Activated naive CD8-positive, alpha-beta T cell treated with anti-CD3 and anti-CD28 coated beads for 36 hours (primary cell): ENCODE data around the gene CDH6. TPM values are rescaled to one million over a fixed set of nuclear protein-coding genes. Genes with fewer than 3 reads are reported as not detected.

Source experiments
- DNase-seq: peaks from one replicate; pipeline ENCODE4 v3.0.0; 2021
- H3K27ac Mint-ChIP-seq: one replicate; pipeline ENCODE4 v1.8.0; 2022; ENCODE audit warnings: mild to moderate bottlenecking, moderate library complexity, mixed read lengths
- H3K27me3 Mint-ChIP-seq: one replicate; pipeline ENCODE4 v1.8.0; 2022; ENCODE audit warnings: mild to moderate bottlenecking, mixed read lengths
- H3K36me3 Mint-ChIP-seq: one replicate; pipeline ENCODE4 v1.8.0; 2021; ENCODE audit warnings: mild to moderate bottlenecking, mixed read lengths
- H3K4me1 Mint-ChIP-seq: one replicate; pipeline ENCODE4 v1.8.0; 2021; ENCODE audit warnings: mixed read lengths
- H3K4me3 Mint-ChIP-seq: one replicate; pipeline ENCODE4 v1.8.0; 2022; ENCODE audit warnings: mild to moderate bottlenecking, moderate library complexity, mixed read lengths
- H3K9me3 Mint-ChIP-seq: one replicate; pipeline ENCODE4 v1.8.0; 2022; ENCODE audit warnings: mixed read lengths
- total RNA-seq, 2 experiments: library from RNA; stranded (reverse); gene quantifications; one replicate each; pipeline ENCODE4 v1.2.3, GENCODE V29; 2021

Gene CDH6
- total RNA-seq, result not detected

DNA sequence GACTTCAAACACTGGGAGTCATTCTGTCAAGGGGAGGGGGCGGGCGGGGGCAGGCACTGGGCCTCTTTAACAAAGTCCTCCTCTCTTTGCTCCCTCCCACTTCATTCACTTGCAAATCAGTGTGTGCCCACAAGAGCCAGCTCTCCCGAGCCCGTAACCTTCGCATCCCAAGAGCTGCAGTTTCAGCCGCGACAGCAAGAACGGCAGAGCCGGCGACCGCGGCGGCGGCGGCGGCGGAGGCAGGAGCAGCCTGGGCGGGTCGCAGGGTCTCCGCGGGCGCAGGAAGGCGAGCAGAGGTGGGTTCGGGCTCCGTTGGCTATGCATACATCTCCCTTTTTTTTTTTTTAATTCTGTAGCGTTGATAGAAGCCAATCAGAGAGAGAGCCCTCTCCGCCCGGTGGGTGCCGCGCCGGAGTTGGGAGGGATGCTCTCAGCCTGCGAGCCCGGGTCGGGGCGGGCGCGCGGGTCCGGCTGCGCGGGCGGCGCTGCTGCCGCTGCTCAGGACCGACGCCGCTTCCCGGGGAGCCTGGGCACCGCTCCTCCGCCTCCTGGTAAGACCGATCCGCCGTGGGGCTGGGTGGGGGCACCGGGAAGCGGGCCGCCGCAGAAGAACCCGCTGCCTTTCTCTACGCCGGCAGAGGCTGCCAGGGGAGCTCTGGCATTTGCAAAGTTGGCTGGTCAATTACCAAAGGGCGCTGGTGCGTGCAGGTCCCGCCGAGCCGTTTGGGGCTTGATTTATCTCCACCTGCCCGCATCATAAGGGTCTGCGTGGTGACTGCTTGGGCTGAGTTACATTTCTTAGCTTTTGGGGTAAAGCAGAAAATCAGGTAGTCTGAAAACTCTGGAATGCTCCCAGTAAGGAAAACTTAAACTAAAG lies at the start of gene CDH6:
TSS of gene CDH6 (plus strand) at position 96 of the 877 bp plus-strand sequence. CDS start 73,788 bp downstream, outside the sequence.
- Mint-ChIP-seq H3K36me3 (no peaks in the 10 kb centered on the region), H3K27ac (no peak within 1 kb of the TSS), H3K27me3 (peaks cover 69% of the 10 kb centered on the region), H3K4me1 (peaks cover 7% of the 10 kb centered on the region), H3K9me3 (no peaks in the 10 kb centered on the region), H3K4me3 (no peak within 1 kb of the TSS)
- peak; percentile 5 for DNase-seq

DNA sequence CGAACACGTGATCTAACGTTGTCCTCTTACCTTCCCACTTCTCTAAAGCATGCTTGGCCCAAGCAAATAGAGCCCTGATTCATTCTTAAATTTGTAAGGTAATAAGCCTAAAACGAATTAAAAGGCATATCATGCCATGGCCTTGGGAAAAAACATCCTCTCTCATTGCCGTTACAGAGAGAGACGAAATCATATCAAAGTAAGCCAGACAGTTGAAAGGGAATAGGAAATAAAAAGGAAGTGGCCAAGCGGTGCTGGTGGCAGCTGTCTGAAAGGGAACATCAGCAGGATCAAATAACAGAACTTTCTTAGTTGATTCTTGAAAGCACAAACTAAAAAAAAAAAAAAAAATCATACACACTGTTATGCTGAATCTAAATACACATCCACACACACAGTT lies 49.1 kb upstream of the CDH6 start:
- Mint-ChIP-seq H3K9me3 (peaks cover 3% of the 10 kb centered on the region), H3K27ac (no peak overlapping the region), H3K27me3 (no peaks in the 10 kb centered on the region), H3K36me3 (no peaks in the 10 kb centered on the region), H3K4me3 (no peak overlapping the region), H3K4me1 (no peaks in the 10 kb centered on the region)
- no peak for DNase-seq

DNA sequence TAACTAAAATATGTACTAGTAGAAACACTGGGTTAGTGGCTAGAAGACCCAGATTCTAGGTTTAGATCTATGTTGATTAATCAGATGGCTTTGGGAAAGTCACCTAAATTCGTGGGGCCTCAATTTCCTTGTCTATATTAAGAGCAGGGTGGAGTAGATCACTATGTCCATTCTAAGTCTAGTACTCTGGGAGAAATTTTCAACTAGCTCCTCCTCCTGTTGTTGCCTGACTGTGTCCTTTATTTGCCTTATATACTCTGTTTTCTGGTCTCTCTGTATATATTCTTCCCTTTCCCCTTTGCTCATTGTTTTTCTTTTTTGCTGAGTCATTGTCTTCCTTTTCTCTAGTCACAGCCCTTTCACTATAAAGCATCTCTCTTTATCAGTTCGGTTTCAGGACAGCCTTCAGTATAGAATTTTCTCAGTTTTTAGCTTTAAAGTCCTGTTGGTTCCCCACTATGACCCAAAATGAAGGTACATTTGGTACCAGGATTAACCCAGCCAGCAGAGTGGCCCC lies 44.5 kb upstream of the CDH6 start:
- Mint-ChIP-seq H3K9me3 (peaks cover 3% of the 10 kb centered on the region), H3K4me3 (no peak overlapping the region), H3K4me1 (no peaks in the 10 kb centered on the region), H3K36me3 (no peaks in the 10 kb centered on the region), H3K27ac (no peak overlapping the region), H3K27me3 (no peaks in the 10 kb centered on the region)
- no peak for DNase-seq

DNA sequence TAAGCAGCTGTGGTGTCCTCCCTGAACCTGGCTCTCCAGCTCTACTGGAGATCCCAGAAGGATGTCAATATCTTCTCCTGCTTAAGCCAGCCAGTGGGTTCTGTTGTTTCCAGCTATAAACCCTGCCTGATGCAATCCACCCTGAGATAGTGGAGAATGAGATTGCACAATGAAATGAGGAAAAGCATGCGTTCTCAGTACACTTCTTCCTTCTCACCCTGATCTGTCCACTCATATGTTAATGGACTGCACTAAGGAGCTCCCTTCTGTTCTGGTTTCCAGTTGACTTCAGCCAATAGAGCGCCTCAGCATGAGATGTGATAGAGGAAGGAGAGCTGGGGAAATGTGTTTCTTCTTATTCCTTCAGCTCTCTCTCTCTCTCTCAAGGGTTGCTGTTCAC lies 40.0 kb upstream of the CDH6 start:
- H3K4me1 Mint-ChIP-seq, result no peaks in the 10 kb centered on the region
- no peak overlapping the region for H3K27ac Mint-ChIP-seq
- H3K9me3 Mint-ChIP-seq, result peaks cover 3% of the 10 kb centered on the region
- no peaks in the 10 kb centered on the region for H3K27me3 Mint-ChIP-seq
- no peaks in the 10 kb centered on the region for H3K36me3 Mint-ChIP-seq
- no peak for DNase-seq
- no peak overlapping the region for H3K4me3 Mint-ChIP-seq

DNA sequence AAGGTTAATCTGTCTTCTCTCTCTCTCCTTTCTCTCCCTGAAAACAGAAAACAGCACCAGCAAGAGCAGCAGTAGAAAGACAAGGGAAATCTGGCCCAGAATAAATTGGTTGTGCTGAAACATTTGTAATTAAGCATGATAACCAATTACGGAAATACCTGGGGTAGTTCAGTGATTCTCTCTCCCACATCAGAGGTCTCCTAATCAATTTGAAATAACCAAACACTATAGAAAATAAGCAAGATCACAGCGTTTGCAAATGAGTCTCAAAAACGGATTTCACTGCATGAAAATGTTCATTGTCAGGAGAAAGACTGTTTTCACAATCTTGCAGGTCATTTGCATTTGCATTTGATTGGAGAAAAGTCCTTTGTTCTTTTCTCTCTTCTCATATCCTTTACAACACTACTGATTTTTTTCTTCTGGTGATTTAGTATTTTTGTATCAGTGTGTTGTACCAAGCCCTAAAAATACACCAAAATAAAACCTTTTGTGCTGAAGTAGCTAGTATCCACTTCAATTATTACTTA lies 36.8 kb upstream of the CDH6 start:
- H3K4me3 Mint-ChIP-seq, result no peak overlapping the region
- no peaks in the 10 kb centered on the region for H3K27me3 Mint-ChIP-seq
- H3K4me1 Mint-ChIP-seq, result no peaks in the 10 kb centered on the region
- H3K36me3 Mint-ChIP-seq, result no peaks in the 10 kb centered on the region
- no peaks in the 10 kb centered on the region for H3K9me3 Mint-ChIP-seq
- H3K27ac Mint-ChIP-seq, result no peak overlapping the region
- no peak for DNase-seq

DNA sequence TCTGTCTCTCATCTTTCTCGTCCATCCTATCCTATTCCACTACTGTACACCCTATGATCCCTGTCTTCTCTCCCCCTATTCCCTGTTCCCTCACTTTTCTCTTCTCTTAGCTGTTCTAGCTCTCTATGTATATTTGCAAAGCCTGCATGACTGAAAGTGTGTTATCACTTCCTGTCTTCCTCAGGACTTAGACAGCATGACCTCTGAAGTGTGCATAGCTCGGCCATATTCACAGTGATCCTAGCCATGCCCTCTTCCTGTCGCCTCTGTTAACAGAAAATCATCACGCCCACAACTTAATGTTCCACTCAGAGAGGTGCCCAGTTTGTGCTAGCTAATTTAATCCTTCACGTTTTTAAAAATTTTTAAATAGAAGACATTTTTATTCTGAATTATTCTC lies 35.8 kb upstream of the CDH6 start:
- Mint-ChIP-seq H3K4me1 (no peaks in the 10 kb centered on the region), H3K27me3 (no peaks in the 10 kb centered on the region), H3K4me3 (no peak overlapping the region), H3K36me3 (no peaks in the 10 kb centered on the region), H3K27ac (no peak overlapping the region), H3K9me3 (no peaks in the 10 kb centered on the region)
- no peak for DNase-seq

DNA sequence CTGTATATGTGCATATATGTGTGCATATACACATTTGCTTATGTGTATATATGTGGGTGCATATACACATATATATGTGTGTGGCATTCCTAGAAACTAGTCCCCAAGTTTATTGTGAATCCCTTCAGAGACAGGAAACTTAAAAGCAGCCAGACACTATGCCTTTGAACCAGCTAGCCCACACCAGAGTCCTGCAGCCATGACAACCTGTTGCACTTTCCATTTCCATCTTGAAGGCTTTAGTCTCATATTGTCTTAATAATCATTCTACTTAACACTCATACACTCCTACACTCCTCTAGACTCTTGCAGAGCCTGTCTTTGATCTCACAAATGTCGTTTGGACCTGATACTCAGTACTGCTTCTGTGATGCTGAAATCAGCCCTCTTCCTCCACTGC lies 34.8 kb upstream of the CDH6 start:
- Mint-ChIP-seq H3K4me3 (no peak overlapping the region), H3K27me3 (no peaks in the 10 kb centered on the region), H3K27ac (no peak overlapping the region), H3K4me1 (no peaks in the 10 kb centered on the region), H3K36me3 (no peaks in the 10 kb centered on the region), H3K9me3 (no peaks in the 10 kb centered on the region)
- no peak for DNase-seq

DNA sequence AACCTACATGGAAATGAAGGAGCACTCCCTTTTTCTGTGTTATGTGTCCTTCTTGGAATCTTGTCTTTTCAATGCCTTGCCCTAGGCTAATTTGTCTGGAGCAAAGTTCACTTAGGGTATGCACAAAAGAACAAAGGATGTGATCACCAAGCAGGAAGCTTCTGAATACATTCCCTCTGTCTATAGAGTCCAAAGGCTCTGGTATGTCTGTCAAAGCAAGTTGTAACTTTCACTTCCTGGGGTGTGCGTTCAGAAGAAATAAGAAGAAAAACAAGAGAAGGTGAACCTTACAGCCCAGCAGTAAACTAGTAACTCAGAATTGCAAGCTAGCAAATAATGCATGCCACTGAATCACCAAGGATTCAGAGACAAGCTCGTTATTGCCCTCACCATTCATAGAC lies 31.7 kb upstream of the CDH6 start:
- no peak for DNase-seq
- Mint-ChIP-seq H3K36me3 (no peaks in the 10 kb centered on the region), H3K27ac (no peak overlapping the region), H3K4me1 (no peaks in the 10 kb centered on the region), H3K4me3 (no peak overlapping the region), H3K9me3 (no peaks in the 10 kb centered on the region), H3K27me3 (no peaks in the 10 kb centered on the region)

DNA sequence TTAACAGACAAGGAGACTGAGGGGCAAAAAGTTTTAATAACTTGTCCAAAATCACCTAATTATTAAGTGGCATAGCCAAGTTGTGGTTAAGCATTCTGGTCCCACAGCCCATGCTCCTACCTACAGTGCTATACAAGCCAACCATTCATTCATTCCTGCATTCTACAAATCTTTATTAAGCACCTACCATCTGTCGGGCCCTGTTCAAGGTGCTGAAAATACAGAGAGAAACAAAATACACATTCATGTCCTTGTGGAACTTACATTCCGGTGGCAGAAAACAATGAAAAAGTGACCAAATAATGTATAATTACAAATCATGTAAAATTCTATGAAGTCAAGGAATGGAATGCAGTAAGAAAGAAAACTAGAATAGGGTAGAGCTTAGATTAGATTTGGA lies 27.8 kb upstream of the CDH6 start:
- no peaks in the 10 kb centered on the region for H3K36me3 Mint-ChIP-seq
- H3K4me1 Mint-ChIP-seq, result no peaks in the 10 kb centered on the region
- no peaks in the 10 kb centered on the region for H3K9me3 Mint-ChIP-seq
- no peak overlapping the region for H3K27ac Mint-ChIP-seq
- no peaks in the 10 kb centered on the region for H3K27me3 Mint-ChIP-seq
- H3K4me3 Mint-ChIP-seq, result no peak overlapping the region
- DNase-seq, result no peak

DNA sequence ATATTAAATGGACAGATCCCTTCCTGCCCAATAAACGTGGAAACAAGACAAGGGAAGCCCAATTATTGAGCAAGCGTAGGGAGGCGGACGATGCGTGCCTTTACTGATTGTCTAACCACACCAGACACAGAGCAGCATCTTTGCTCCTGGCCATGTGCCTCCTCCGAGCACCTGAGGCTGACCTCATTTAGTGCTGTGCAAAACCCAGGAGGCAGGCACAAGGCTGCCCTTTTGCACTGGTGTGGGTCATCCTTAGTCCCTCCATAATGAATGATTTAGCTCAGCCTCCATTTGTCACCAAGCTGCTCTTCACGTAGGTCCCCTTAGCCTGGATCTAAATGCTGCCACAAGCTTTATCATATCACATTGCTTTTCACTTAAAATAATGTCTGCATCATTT lies 24.1 kb upstream of the CDH6 start:
- Mint-ChIP-seq H3K4me3 (no peak overlapping the region), H3K4me1 (no peaks in the 10 kb centered on the region), H3K9me3 (no peaks in the 10 kb centered on the region), H3K27ac (no peak overlapping the region), H3K27me3 (no peaks in the 10 kb centered on the region), H3K36me3 (no peaks in the 10 kb centered on the region)
- no peak for DNase-seq

DNA sequence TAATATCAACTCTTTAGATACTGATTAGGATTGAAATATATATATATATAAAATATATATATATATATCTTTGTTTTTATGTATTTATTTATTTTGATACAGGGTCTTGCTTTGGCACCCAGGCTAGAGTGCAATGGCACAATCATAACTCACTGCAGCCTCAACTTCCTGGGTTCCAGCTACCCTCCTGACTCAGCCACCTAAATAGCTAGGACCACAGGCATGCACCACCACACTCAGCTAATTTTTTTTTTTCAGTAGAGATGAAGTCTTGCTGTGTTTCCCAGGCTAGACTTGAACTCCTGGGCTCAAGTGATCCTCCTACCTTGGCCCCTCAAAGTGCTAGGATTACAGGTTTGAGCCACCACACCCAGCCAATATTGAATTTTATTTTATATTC lies 20.6 kb upstream of the CDH6 start:
- H3K9me3 Mint-ChIP-seq, result peaks cover 2% of the 10 kb centered on the region
- no peak overlapping the region for H3K27ac Mint-ChIP-seq
- H3K4me3 Mint-ChIP-seq, result no peak overlapping the region
- DNase-seq, result no peak
- H3K4me1 Mint-ChIP-seq, result no peaks in the 10 kb centered on the region
- H3K36me3 Mint-ChIP-seq, result no peaks in the 10 kb centered on the region
- H3K27me3 Mint-ChIP-seq, result no peaks in the 10 kb centered on the region

DNA sequence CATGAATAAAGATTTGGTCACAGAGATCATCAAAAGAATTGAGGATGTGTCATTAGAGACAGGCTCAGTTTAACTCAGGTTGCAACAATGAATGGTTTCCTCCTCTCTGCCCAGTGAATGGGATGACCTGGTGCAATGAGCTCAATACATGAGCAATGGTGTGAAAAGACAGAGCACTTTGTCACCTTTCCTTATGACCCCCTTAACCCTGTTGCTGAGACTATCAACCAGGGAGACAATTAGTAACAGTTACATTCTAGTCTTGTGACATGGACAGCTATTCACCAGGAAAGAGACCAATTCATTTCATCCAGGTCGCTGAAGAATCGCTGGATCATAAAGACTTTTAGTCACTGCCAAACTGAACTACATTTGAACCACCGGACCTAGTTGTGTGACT lies 19.9 kb upstream of the CDH6 start:
- Mint-ChIP-seq H3K27ac (no peak overlapping the region), H3K36me3 (no peaks in the 10 kb centered on the region), H3K27me3 (no peaks in the 10 kb centered on the region), H3K4me3 (no peak overlapping the region), H3K9me3 (peaks cover 2% of the 10 kb centered on the region), H3K4me1 (no peaks in the 10 kb centered on the region)
- no peak for DNase-seq

DNA sequence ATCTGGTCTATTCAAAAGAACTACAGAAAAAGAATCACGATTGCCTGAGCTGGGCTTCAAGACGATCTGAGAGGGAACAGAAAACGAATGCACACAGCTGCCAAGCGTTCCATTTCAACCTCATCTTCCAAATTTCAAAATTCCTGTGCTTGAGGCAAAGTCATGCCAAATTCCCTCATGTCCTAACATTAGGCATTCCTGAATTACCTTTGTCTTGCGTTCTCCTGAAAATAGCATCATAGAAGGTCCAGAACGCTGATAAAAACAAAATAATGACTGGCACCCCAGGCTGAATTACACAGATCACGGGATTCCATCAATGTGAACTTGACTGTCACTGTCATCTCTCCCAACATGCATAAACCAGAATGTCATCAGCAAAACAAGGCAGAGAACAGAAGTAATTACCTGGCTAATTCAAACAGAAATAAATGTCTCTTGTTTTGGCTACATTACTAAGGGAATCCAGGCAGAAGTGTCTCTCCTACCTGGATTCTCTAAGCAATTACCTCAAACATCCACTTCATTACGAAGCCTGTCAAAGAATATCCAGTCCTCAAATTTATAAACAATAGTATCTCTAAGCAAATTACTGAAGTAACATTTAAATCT lies 12.0 kb upstream of the CDH6 start:
- Mint-ChIP-seq H3K27ac (no peak overlapping the region), H3K4me1 (no peaks in the 10 kb centered on the region), H3K27me3 (no peaks in the 10 kb centered on the region)

DNA sequence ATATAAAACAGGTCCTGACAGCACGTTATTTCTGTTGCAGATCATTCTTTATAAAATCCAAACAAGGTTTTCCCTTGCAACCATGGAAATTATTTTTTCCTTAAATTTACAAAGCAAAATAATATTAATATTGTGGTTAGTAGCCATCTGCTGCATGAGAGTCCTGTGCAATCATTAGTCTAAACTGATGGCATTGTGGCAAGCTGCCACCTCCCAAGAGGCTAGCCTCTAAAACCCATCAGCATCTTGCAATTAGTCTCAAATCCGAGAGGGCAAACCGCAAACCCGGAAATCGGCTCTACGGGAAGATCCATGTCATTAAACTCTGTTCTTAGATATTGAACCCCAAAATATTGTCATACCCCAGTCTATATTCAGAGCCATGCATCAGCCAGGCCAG lies 11.3 kb upstream of the CDH6 start:
- DNase-seq, result no peak
- H3K27me3 Mint-ChIP-seq, result no peaks in the 10 kb centered on the region
- no peaks in the 10 kb centered on the region for H3K36me3 Mint-ChIP-seq
- no peaks in the 10 kb centered on the region for H3K4me1 Mint-ChIP-seq
- no peaks in the 10 kb centered on the region for H3K9me3 Mint-ChIP-seq
- H3K27ac Mint-ChIP-seq, result no peak overlapping the region
- no peak overlapping the region for H3K4me3 Mint-ChIP-seq

More for the DNA sequence above, 12.0 kb upstream of the CDH6 start:
- H3K9me3 Mint-ChIP-seq, result no peaks in the 10 kb centered on the region
- H3K4me3 Mint-ChIP-seq, result no peak overlapping the region
- no peak for DNase-seq
- no peaks in the 10 kb centered on the region for H3K36me3 Mint-ChIP-seq

DNA sequence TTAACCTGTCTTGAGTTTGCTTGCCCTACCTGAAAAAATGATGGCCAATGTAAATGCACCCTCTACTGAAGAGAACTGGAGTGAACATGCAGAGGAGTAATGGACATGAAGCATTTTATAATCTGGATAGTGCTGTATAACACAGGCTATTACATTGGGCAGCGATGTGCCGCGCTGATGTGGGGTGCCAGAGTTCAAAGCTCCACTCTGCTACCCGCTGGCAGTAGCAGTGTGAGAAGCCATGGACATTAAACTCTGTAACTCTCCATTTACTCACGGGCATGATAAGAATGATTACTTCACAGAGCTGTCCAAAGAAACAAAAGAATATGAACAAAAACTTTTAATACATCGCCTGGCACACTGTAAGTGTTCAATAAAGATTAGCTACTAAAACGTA lies 7.5 kb upstream of the CDH6 start:
- Mint-ChIP-seq H3K9me3 (no peaks in the 10 kb centered on the region), H3K4me1 (no peaks in the 10 kb centered on the region), H3K27ac (no peak overlapping the region), H3K4me3 (no peak overlapping the region), H3K36me3 (no peaks in the 10 kb centered on the region), H3K27me3 (peaks cover 6% of the 10 kb centered on the region)
- DNase-seq, result no peak
